IPS DF 4.7 (cell line): ENCODE results near the gene CPED1.

Experiments used
- DNase-seq: peaks from one replicate; pipeline ENCODE4 v3.0.0-alpha.2; 2013; ENCODE audit warnings: low spot score; ENCODE audit errors: extremely low read depth

Gene CPED1

DNA sequence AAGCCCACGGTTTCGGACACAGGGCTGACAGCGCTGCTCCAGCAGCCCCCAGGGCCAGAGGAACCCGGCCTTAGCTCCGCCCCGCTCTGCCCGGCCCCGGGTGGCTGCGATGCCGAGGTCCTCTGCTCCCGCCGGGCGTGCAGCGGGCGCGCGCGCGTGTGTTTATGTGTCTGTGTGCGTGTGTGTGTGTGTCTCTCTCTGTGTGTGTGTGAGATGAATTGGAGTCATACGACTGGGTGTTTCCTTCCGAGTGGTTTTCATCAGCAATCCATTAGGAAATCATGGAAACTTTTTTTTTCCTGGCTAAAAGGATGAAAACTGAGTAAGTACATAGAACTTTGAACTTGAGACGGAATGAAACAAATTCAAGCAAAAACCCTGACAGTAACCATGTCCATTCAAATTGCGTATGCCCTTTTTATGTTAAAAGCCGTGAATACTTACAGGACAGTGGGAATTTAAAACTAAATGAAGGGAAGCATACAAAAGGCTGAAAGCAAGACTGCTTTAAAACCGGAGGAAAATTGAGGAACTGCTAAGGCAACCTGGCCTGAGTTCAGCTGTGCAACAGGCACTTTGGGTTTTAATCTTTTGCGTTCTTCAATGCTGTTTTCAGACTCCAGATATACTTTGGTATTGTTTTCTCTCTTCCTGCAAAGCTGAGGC, at the start of gene CPED1:
Gene CPED1, plus strand, starts transcription at position 121 of the 666 bp plus-strand sequence. CDS start 911 bp downstream, outside the sequence.
- no peak for DNase-seq

DNA sequence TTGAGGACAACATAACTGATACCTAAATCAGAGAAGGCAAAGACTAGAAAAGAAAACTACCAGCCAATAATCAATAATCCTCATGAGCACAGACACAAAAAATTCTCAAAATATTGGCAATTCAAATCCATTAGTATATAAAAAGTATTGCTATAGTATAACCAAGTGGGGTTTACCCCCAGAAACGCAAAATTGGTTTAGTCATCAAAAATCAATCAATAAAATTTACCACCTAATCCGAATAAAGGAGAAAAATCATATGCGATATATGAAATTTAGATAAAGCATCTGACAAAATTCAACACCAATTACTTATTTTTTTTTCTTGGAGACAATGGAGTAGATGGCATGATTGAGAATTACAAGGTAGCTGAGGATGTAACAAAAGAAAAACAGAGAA, 49.2 kb upstream of the CPED1 start:
- DNase-seq: no peak

- DNase-seq: no peak
Observed at GRCh38 chr7:120941064-120941463, 47.4 kb upstream of the CPED1 start.

GRCh38 chr7:120941856-120942255, 46.7 kb upstream of the CPED1 start:
- no peak for DNase-seq

DNA sequence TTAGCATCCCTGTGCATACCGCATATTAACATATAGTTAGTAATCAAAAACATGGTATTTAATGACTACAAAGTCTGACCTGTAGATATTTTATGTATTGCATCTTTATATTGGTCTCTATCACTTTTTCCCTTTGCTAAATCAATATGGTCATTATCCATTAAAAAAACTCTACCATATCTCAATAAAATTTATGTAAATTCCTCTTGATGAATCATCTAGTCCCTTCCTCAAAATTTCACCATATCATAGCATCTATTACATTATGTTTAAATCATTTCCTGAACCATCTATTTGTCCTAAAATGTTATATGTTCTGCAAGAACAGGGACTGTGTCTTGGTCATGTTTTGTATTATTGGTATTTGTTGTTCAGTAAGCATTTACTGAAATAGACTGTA, 45.6 kb upstream of the CPED1 start:
- DNase-seq: no peak

- DNase-seq: no peak
Observed at GRCh38 chr7:120944826-120945562, 43.5 kb upstream of the CPED1 start.

DNA sequence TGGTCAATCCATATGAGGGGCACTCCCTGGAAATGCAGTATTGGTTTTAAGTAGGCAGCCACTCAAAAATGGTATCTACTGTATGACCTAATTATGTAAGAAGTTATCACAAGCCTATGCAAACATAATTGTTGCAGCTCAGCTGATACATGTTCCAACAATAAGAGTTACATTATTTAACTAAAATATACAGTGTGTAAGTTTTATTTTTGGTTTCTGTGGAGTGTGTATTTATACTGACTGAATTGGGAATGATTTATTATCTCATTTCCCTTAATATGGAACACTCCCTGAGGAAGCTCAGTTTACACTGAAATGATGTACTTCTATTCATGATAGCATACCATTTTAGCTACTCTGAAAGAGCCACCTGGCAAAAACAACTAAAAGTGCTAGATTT, 40.5 kb upstream of the CPED1 start:
- DNase-seq: no peak

DNA sequence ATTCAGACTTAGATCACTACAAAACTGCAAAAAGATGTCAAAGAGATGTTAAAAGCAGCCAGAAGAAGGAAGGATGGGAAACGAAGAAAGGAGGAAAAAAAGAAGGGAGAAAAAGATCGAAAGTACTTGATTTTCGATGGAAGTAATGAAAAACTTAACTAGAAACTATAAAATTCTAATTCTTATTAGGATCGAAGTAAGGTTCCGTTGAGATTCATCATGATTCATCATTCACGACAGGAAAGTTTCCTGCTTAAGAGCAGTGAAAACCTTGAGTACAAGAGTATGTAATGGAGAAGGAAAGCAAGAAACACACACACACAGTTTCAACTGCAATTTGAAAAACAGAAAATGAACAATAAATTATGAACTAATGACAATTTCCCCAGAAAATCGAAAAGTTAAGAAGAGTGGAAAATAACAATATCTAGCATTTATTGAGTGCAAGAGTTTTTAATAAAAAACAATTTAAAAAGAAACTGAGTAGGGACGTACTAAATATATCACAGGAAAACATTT, 39.1 kb upstream of the CPED1 start:
- DNase-seq: no peak

DNA sequence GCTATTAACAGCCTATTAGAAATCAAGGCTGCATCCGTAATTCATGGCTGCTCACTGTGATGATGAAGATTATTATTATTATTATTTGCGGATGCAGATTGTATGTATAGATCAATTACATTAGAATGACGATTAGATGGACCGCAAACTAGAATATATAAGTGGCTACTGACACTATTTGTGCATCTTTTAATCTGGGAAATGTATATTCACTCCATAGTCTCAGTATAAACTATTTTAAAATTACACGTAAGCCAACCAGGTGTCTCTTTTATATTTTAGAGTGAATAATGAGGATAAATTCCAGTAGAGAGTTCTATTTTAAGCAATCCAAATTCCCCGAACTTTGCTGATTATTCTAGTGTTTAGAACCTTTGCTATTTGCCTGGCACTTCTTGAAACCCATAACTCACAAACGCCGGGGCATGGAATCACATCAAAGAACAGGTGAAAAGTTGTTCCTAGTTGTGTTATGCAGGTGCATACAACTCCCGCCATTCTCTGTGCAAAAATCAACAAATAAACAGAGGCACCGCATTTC, 38.4 kb upstream of the CPED1 start:
- DNase-seq: no peak

GRCh38 chr7:120950539-120951308, 37.8 kb upstream of the CPED1 start, which contains the start of gene ING3:
ING3 (plus strand) TSS chr7:120950777; CDS start chr7:120950897, 120 bp downstream.
- DNase-seq: peak; percentile 75

GRCh38 chr7:120951309-120951699, 37.2 kb upstream of the CPED1 start:
- no peak for DNase-seq

- DNase-seq: no peak
Observed at GRCh38 chr7:120951826-120952225, 36.7 kb upstream of the CPED1 start.

- DNase-seq: no peak
Observed at GRCh38 chr7:120955577-120956149, 32.8 kb upstream of the CPED1 start.

- DNase-seq: no peak
Observed at GRCh38 chr7:120959929-120960484, 28.5 kb upstream of the CPED1 start.

DNA sequence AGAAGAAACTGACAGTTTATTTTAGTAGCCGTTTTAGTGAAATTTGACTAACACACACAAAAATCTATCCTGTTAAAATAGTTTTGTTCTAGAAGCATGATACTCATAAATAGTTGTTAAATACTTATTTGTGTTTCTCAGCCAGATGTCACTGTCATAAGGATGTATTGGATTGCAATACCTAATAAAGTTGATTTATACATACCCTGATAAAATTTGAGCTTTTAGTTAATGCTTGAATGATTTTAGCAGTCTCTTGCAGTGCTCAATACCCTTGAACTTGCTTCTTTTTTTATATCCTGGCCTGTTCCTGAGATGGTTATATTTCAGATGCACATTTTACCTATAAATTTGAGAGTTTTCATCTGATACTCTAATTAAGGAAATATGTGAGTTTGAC, 27.8 kb upstream of the CPED1 start:
- no peak for DNase-seq

GRCh38 chr7:120961638-120962173, 26.8 kb upstream of the CPED1 start:
- DNase-seq: no peak

GRCh38 chr7:120964088-120964487, 24.4 kb upstream of the CPED1 start:
- no peak for DNase-seq

DNA sequence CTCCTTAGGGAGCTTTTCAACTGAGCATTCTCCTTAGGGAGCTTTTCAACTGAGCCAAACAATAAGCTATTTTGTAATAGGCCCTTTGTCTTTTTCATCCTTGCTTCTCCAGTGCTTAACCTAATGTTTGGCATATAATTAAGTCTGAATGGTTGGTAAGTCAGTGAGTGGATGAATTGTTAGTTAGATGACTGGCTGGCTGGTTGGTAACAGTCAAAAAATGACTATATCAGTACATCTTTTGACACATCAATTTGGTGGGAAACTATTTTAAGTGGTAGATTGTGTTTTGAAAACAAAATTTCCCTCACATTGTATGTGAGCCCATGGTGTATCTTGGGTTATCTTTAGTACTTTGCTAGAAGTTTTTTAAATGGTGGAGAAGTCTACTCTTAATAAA, 21.6 kb upstream of the CPED1 start:
- no peak for DNase-seq

- DNase-seq: no peak
Observed at GRCh38 chr7:120973849-120974248, 14.7 kb upstream of the CPED1 start.

DNA sequence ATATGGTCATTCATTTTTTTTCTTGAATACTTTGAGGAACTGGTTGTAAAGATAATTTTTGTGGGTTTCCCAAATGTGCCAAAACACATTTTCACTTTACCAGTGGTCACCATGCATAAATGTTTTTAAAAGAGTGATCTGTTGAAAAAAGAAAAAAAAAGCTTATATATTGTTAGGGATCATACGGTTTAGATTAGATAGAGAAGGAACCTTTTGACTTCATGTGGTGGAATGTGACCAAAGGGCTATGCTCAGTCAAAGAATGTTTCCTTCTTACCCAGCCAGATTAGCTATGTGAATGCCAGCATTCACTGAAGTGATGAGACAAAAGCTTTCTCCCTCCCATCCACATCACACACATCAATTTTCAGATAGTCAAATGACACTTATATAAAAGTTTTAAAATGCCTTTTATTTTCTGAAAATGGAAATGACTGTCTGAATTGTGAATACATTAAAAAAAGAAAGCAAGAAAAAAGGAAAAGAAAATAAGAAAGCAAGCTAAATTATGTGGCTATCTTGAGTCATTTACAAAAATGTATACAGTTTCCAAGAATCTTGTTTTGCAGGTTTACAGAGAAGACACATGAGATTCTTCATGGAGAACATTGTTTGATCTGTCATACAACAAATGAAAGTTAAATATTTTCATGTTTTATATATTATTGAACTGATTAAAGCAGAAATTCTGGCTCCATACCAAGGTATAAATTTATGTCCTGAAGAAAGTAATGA, 8.6 kb upstream of the CPED1 start:
- no peak for DNase-seq
